GM06990 (cell line): ENCODE measurements around the gene ANP32E.
A peak's percentile ranks its signal among the peaks of the same experiment; 100 is the strongest.

ENCODE experiments used
- DNase-seq: peaks from one replicate; pipeline ENCODE4 v3.0.0-alpha.2; 2011; ENCODE audit not compliant: insufficient read length; ENCODE audit errors: extremely low read depth
- H3K27me3 ChIP-seq: replicated peaks from 2 replicates; pipeline ENCODE4 v1.6.0; 2011; ENCODE audit warnings: low read length; ENCODE audit not compliant: control insufficient read depth, insufficient read depth
- H3K36me3 ChIP-seq: 2 replicates; pipeline ENCODE4 v1.5.1; 2011; ENCODE audit warnings: low read length; ENCODE audit not compliant: control insufficient read depth, insufficient read depth
- H3K4me3 ChIP-seq: replicated peaks from 2 replicates; pipeline ENCODE4 v1.5.1; 2011; ENCODE audit warnings: low read depth, mild to moderate bottlenecking, control low read depth, low read length
- TF ChIP-seq, protein P1 (sequence below): IDR thresholded peaks from 2 replicates; pipeline ENCODE4 v1.5.1; 2011; ENCODE audit warnings: low read length, control low read depth, mild to moderate bottlenecking, inconsistent platforms; ENCODE audit not compliant: insufficient read depth, poor library complexity, severe bottlenecking

ANP32E gene

DNA sequence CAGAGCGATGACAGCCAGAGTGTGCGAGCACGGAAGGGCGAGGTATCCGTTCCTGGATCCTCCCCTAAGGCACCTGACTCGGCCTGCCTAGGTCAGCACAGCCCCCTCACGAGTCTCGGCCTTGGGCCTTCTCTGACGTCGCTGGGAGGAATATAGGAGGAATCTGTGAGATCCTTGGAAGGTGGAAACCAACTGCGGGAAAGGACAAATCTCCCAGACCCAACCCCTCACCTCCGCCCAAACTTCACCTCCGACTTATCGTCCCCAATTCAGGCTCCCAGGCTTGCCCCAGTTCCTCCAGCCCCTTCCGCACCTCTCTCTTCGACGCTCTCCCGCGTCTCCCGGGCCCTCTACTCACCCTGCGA is 32.4 kb upstream of the ANP32E start:
- peaks cover 13% of the 10 kb centered on the region for H3K36me3 ChIP-seq
- TF ChIP-seq, protein P1, sequence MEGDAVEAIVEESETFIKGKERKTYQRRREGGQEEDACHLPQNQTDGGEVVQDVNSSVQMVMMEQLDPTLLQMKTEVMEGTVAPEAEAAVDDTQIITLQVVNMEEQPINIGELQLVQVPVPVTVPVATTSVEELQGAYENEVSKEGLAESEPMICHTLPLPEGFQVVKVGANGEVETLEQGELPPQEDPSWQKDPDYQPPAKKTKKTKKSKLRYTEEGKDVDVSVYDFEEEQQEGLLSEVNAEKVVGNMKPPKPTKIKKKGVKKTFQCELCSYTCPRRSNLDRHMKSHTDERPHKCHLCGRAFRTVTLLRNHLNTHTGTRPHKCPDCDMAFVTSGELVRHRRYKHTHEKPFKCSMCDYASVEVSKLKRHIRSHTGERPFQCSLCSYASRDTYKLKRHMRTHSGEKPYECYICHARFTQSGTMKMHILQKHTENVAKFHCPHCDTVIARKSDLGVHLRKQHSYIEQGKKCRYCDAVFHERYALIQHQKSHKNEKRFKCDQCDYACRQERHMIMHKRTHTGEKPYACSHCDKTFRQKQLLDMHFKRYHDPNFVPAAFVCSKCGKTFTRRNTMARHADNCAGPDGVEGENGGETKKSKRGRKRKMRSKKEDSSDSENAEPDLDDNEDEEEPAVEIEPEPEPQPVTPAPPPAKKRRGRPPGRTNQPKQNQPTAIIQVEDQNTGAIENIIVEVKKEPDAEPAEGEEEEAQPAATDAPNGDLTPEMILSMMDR: no peak
- H3K4me3 ChIP-seq: peak overlapping the region; percentile 82
- no peak for DNase-seq
- H3K27me3 ChIP-seq: no peaks in the 10 kb centered on the region

GRCh38 chr1:150267896-150268295 is 32.0 kb upstream of the ANP32E start:
- TF ChIP-seq, protein P1: no peak
- H3K27me3 ChIP-seq: no peaks in the 10 kb centered on the region
- no peak for DNase-seq
- H3K36me3 ChIP-seq: peaks cover 13% of the 10 kb centered on the region
- peak overlapping the region; percentile 82 for H3K4me3 ChIP-seq

- Histone ChIP-seq H3K4me3 (no peak overlapping the region), H3K36me3 (peaks cover 13% of the 10 kb centered on the region), H3K27me3 (no peaks in the 10 kb centered on the region)
- TF ChIP-seq, protein P1: no peak
- no peak for DNase-seq
Measured at GRCh38 chr1:150263549-150263948, 27.6 kb upstream of the ANP32E start.

DNA sequence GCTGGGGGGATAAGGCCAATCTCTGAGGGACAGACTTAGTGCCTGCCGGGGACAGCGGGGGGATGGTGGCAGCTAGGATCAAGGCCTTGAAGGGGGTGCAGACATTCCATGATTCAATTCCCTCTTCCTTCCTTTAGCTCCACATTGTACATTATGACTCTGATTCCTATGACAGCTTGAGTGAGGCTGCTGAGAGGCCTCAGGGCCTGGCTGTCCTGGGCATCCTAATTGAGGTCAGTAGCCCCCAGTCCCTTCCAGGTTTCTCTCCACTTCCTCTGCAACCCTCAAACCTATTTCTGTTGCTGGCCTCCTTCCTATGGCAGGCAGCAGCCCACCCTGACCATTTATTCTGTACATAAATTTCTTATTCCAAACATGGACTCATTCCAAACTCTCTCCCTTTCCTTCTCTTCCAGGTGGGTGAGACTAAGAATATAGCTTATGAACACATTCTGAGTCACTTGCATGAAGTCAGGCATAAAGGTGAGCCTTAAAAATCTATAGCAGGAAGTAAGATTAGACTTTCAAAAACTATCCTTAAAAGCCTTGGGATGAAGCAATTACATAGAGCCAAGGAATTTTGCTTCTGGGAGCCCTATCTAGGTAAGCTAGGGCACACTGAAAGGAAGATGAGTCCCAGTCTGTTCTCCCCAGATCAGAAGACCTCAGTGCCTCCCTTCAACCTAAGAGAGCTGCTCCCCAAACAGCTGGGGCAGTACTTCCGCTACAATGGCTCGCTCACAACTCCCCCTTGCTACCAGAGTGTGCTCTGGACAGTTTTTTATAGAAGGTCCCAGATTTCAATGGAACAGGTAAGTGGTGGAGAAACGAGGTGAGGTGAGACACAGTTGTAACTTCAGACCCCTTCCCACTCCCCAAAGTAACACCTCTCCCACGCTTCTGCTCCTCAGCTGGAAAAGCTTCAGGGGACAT is 26.7 kb upstream of the ANP32E start:
- Histone ChIP-seq H3K4me3 (no peak overlapping the region), H3K36me3 (peaks cover 13% of the 10 kb centered on the region), H3K27me3 (no peaks in the 10 kb centered on the region)
- TF ChIP-seq, protein P1: no peak
- no peak for DNase-seq

DNA sequence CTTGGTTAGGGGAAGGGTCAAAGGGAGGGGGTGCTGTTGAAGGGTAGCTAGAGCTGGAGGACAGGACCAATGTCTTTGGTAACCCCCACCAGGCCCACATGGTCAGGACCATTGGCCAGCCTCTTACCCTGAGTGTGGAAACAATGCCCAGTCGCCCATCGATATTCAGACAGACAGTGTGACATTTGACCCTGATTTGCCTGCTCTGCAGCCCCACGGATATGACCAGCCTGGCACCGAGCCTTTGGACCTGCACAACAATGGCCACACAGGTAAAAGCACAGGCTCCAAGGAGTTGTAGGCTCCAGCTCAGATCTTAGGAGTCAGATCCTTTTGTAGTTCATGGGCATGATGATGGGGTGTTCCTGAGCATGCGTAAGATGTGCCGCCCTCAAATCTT is 25.5 kb upstream of the ANP32E start:
- no peak for DNase-seq
- TF ChIP-seq, protein P1: no peak
- H3K4me3 ChIP-seq: no peak overlapping the region
- no peaks in the 10 kb centered on the region for H3K27me3 ChIP-seq
- peaks cover 10% of the 10 kb centered on the region for H3K36me3 ChIP-seq
